ENCODE measurements around the gene CGNL1. TPM values are rescaled to one million over a fixed set of nuclear protein-coding genes. Genes with fewer than 3 reads are reported as not detected.

CGNL1 gene
- polyA plus RNA-seq, 1 experiment, result 0.06 TPM

GRCh38 chr15:57525581-57525980 is 149.3 kb downstream of the CGNL1 start:
- CTCF ChIA-PET, result interaction anchor here (7.6 kb wide), 1 partner anchor 184 kb away, joined by 80 read pairs; no protein-coding TSS in a partner anchor

GRCh38 chr15:57526076-57526475 is 149.8 kb downstream of the CGNL1 start:
- no peak for DNase-seq (ENCODE audit: low read depth)
- Histone ChIP-seq H3K27me3 (ENCODE audit: control insufficient read depth, insufficient read depth, low read length) (no peaks in the 10 kb centered on the region), H3K4me3 (ENCODE audit: low read depth, low read length) (no peak overlapping the region), H3K36me3 (ENCODE audit: control insufficient read depth, insufficient read depth, low read length) (no peaks in the 10 kb centered on the region)
- TF ChIP-seq CTCF (IDR thresholded peaks at IDR 0.05; ENCODE audit: insufficient read depth, low read depth, low read length), result no peak
- CTCF ChIA-PET, result interaction anchor here (6.4 kb wide), 1 partner anchor 183 kb away, joined by 336 read pairs; no protein-coding TSS in a partner anchor
- POLR2A ChIA-PET, result no interaction called here

More at GRCh38 chr15:57525581-57525980, 149.3 kb downstream of the CGNL1 start:
- no peak for DNase-seq (ENCODE audit: low read depth)
- POLR2A ChIA-PET, result no interaction called here
- Histone ChIP-seq H3K4me3 (ENCODE audit: low read depth, low read length) (no peak overlapping the region), H3K36me3 (ENCODE audit: control insufficient read depth, insufficient read depth, low read length) (no peaks in the 10 kb centered on the region), H3K27me3 (ENCODE audit: control insufficient read depth, insufficient read depth, low read length) (no peaks in the 10 kb centered on the region)
- no peak for TF ChIP-seq CTCF (IDR thresholded peaks at IDR 0.05; ENCODE audit: insufficient read depth, low read depth, low read length)

DNA sequence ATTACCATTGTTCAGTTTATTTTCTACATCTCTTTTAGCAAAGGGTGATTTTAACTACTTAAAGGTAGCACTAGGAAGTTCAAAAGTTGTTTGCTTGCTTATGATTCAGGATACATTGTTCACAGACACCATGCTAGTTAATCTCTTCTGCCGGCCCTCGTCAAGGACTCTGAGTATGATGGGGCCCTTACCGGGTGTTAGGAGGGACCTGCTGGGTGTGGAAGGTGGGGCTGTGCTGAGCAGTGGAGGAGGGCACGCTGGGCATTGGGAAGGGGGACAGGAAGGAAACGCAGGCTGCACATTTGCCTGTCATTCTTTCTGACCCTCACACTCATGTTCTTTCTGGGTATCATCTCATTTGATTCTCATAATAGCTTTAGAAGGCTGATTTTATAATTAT is 150.3 kb downstream of the CGNL1 start:
- no peak for TF ChIP-seq CTCF (IDR thresholded peaks at IDR 0.05; ENCODE audit: insufficient read depth, low read depth, low read length)
- ChIA-PET CTCF (interaction anchor here (1.0 to 6.4 kb wide), 11 partner anchors 7 to 1036 kb away, joined by 3 to 336 read pairs (median 8); no protein-coding TSS in a partner anchor), POLR2A (interaction anchor here (1.2 kb wide), 1 partner anchor 186 kb away, joined by 5 read pairs; no protein-coding TSS in a partner anchor)
- Histone ChIP-seq H3K4me3 (ENCODE audit: low read depth, low read length) (no peak overlapping the region), H3K27me3 (ENCODE audit: control insufficient read depth, insufficient read depth, low read length) (no peaks in the 10 kb centered on the region), H3K36me3 (ENCODE audit: control insufficient read depth, insufficient read depth, low read length) (no peaks in the 10 kb centered on the region)
- DNase-seq (ENCODE audit: low read depth), result no peak

- no peak for DNase-seq (ENCODE audit: low read depth)
- H3K36me3 ChIP-seq (ENCODE audit: control insufficient read depth, insufficient read depth, low read length), result no peaks in the 10 kb centered on the region
- no peaks in the 10 kb centered on the region for H3K27me3 ChIP-seq (ENCODE audit: control insufficient read depth, insufficient read depth, low read length)
- POLR2A ChIA-PET, result interaction anchor here (0.6 to 1.2 kb wide), 3 partner anchors 187 to 288 kb away, joined by 4 to 5 read pairs (median 5); no protein-coding TSS in a partner anchor
- CTCF ChIA-PET, result interaction anchor here (0.6 to 6.4 kb wide), 41 partner anchors 8 to 1037 kb away, joined by 3 to 336 read pairs (median 4); partner anchors contain the start of gene CGNL1
- H3K4me3 ChIP-seq (ENCODE audit: low read depth, low read length), result no peak overlapping the region
- TF ChIP-seq CTCF (IDR thresholded peaks at IDR 0.05; ENCODE audit: insufficient read depth, low read depth, low read length), result peak; percentile 51
Measured at GRCh38 chr15:57527382-57528091, 151.2 kb downstream of the CGNL1 start.

DNA sequence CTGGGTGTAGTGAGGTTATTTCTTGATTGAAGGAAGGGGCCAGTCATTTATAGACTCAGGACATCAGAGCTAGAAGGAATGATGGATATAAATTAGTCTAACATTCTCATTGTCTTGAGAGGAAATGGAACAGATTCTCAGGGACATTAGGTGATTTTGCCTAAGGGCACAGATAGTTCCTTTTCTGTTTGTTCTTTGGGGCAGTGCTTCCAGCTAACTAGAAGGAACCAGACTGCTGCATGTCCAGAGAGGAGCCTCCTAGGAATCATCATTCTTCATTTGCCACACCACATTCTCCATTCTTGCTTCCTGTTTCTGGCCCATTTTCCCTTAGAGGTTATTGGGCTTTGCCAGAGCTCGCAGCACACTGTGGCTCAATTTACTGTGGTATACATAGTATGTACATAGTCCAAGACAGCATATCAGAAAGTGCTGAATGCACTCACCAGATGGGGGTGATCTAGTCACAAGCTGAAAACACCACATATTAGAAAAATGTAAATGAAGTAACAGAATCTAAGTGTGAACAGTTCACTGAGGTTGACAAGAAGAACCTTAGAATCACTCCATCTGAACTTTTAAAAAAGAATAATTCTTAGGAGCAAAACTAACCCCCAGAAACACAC is 152.7 kb downstream of the CGNL1 start:
- ChIA-PET CTCF (interaction anchor here (0.5 to 6.4 kb wide), 25 partner anchors 8 to 1291 kb away, joined by 3 to 336 read pairs (median 4); partner anchors contain the start of gene CGNL1), POLR2A (interaction anchor here (0.6 kb wide), 1 partner anchor 797 kb away, joined by 4 read pairs; no protein-coding TSS in a partner anchor)
- H3K36me3 ChIP-seq (ENCODE audit: control insufficient read depth, insufficient read depth, low read length), result no peaks in the 10 kb centered on the region
- no peaks in the 10 kb centered on the region for H3K27me3 ChIP-seq (ENCODE audit: control insufficient read depth, insufficient read depth, low read length)
- no peak for DNase-seq (ENCODE audit: low read depth)
- no peak for TF ChIP-seq CTCF (IDR thresholded peaks at IDR 0.05; ENCODE audit: insufficient read depth, low read depth, low read length)
- H3K4me3 ChIP-seq (ENCODE audit: low read depth, low read length), result no peak overlapping the region

Measured in BJ (cell line).